ENCODE data around the gene SHMT2. TPM values are rescaled to one million over a fixed set of nuclear protein-coding genes. Genes with fewer than 3 reads are reported as not detected.

SHMT2 gene
- total and polyA plus RNA-seq, 2 donors (not counting 1 experiment from before 2014, with no cell fraction given): 154 to 380 TPM

- TF ChIP-seq EZH2 (IDR thresholded peaks at IDR 0.05; ENCODE audit: low read length, missing control alignments): no peak
- TF ChIP-seq, protein P1, sequence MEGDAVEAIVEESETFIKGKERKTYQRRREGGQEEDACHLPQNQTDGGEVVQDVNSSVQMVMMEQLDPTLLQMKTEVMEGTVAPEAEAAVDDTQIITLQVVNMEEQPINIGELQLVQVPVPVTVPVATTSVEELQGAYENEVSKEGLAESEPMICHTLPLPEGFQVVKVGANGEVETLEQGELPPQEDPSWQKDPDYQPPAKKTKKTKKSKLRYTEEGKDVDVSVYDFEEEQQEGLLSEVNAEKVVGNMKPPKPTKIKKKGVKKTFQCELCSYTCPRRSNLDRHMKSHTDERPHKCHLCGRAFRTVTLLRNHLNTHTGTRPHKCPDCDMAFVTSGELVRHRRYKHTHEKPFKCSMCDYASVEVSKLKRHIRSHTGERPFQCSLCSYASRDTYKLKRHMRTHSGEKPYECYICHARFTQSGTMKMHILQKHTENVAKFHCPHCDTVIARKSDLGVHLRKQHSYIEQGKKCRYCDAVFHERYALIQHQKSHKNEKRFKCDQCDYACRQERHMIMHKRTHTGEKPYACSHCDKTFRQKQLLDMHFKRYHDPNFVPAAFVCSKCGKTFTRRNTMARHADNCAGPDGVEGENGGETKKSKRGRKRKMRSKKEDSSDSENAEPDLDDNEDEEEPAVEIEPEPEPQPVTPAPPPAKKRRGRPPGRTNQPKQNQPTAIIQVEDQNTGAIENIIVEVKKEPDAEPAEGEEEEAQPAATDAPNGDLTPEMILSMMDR (conservative IDR thresholded peaks at IDR 0.05 in 1 of 2, IDR thresholded peaks at IDR 0.05 in 1 of 2; ENCODE audit: low read depth in 1 of 2, low read length in 2 of 2): no peak
- H3K27me3 ChIP-seq (ENCODE audit: control insufficient read depth, insufficient read depth, low read length): no peaks in the 10 kb centered on the region
- H3K4me3 ChIP-seq (replicated peaks in 1 of 4; ENCODE audit: control extremely low read depth in 1 of 4, insufficient read depth in 1 of 4, low read depth in 3 of 4, low read length in 4 of 4): no peak overlapping the region
- no peak overlapping the region for H3K9ac ChIP-seq (ENCODE audit: insufficient read depth, low read length)
- H3K4me1 ChIP-seq (ENCODE audit: control insufficient read depth, extremely low read depth, insufficient read depth, low read length): no peaks in the 10 kb centered on the region
- H3K4me2 ChIP-seq (ENCODE audit: extremely low read depth, insufficient read depth, low read length): no peak overlapping the region
- no peak overlapping the region for H2AFZ ChIP-seq (ENCODE audit: low read length)
- H3K36me3 ChIP-seq (ENCODE audit: control insufficient read depth, insufficient read depth, low read length): peaks cover 85% of the 10 kb centered on the region
- H3K27ac ChIP-seq (ENCODE audit: insufficient read depth, low read length): no peak overlapping the region
- no peak for DNase-seq (ENCODE audit: low read depth in 2 of 2)
- no peaks in the 10 kb centered on the region for H4K20me1 ChIP-seq (ENCODE audit: control insufficient read depth, extremely low read depth, insufficient read depth, low read length)
- no peaks in the 10 kb centered on the region for H3K9me3 ChIP-seq (ENCODE audit: control insufficient read depth, insufficient read depth, low read depth, low read length)
- no peaks in the 10 kb centered on the region for H3K79me2 ChIP-seq (ENCODE audit: control insufficient read depth, insufficient read depth, low read length)
Observed at GRCh38 chr12:57194253-57194652, 35.3 kb upstream of the SHMT2 start.

DNA sequence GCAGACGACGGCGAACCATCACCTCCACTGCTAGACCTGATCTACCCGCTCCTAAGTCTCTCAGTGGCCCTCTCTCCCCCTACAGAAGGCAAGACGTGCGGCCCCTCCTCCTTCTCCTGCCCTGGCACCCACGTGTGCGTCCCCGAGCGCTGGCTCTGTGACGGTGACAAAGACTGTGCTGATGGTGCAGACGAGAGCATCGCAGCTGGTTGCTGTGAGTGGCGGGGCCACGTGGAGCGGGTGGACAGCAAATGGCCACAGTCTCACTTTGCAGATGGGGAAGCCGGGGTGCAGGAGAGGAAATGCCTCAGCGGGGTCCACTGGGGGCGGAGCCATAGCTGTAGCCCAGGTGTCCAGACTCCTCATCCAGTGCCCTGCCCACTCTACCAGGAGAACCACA is 34.3 kb upstream of the SHMT2 start:
- no peak overlapping the region for H3K4me3 ChIP-seq (replicated peaks in 1 of 4; ENCODE audit: control extremely low read depth in 1 of 4, insufficient read depth in 1 of 4, low read depth in 3 of 4, low read length in 4 of 4)
- no peaks in the 10 kb centered on the region for H3K27me3 ChIP-seq (ENCODE audit: control insufficient read depth, insufficient read depth, low read length)
- no peak overlapping the region for H2AFZ ChIP-seq (ENCODE audit: low read length)
- no peaks in the 10 kb centered on the region for H3K4me1 ChIP-seq (ENCODE audit: control insufficient read depth, extremely low read depth, insufficient read depth, low read length)
- DNase-seq (ENCODE audit: low read depth in 2 of 2): no peak
- no peak overlapping the region for H3K9ac ChIP-seq (ENCODE audit: insufficient read depth, low read length)
- no peak for TF ChIP-seq EZH2 (IDR thresholded peaks at IDR 0.05; ENCODE audit: low read length, missing control alignments)
- TF ChIP-seq, protein P1 (conservative IDR thresholded peaks at IDR 0.05 in 1 of 2, IDR thresholded peaks at IDR 0.05 in 1 of 2; ENCODE audit: low read depth in 1 of 2, low read length in 2 of 2): no peak
- no peak overlapping the region for H3K4me2 ChIP-seq (ENCODE audit: extremely low read depth, insufficient read depth, low read length)
- H3K27ac ChIP-seq (ENCODE audit: insufficient read depth, low read length): no peak overlapping the region
- peaks cover 93% of the 10 kb centered on the region for H3K36me3 ChIP-seq (ENCODE audit: control insufficient read depth, insufficient read depth, low read length)
- H3K79me2 ChIP-seq (ENCODE audit: control insufficient read depth, insufficient read depth, low read length): no peaks in the 10 kb centered on the region
- no peaks in the 10 kb centered on the region for H4K20me1 ChIP-seq (ENCODE audit: control insufficient read depth, extremely low read depth, insufficient read depth, low read length)
- no peaks in the 10 kb centered on the region for H3K9me3 ChIP-seq (ENCODE audit: control insufficient read depth, insufficient read depth, low read depth, low read length)

- H3K4me1 ChIP-seq (ENCODE audit: control insufficient read depth, extremely low read depth, insufficient read depth, low read length): no peaks in the 10 kb centered on the region
- H4K20me1 ChIP-seq (ENCODE audit: control insufficient read depth, extremely low read depth, insufficient read depth, low read length): no peaks in the 10 kb centered on the region
- no peaks in the 10 kb centered on the region for H3K27me3 ChIP-seq (ENCODE audit: control insufficient read depth, insufficient read depth, low read length)
- TF ChIP-seq, protein P1 (conservative IDR thresholded peaks at IDR 0.05 in 1 of 2, IDR thresholded peaks at IDR 0.05 in 1 of 2; ENCODE audit: low read depth in 1 of 2, low read length in 2 of 2): no peak
- no peak for TF ChIP-seq EZH2 (IDR thresholded peaks at IDR 0.05; ENCODE audit: low read length, missing control alignments)
- peaks cover 90% of the 10 kb centered on the region for H3K36me3 ChIP-seq (ENCODE audit: control insufficient read depth, insufficient read depth, low read length)
- no peak overlapping the region for H3K4me3 ChIP-seq (replicated peaks in 1 of 4; ENCODE audit: control extremely low read depth in 1 of 4, insufficient read depth in 1 of 4, low read depth in 3 of 4, low read length in 4 of 4)
- no peak overlapping the region for H3K4me2 ChIP-seq (ENCODE audit: extremely low read depth, insufficient read depth, low read length)
- H3K9me3 ChIP-seq (ENCODE audit: control insufficient read depth, insufficient read depth, low read depth, low read length): no peaks in the 10 kb centered on the region
- no peak overlapping the region for H3K9ac ChIP-seq (ENCODE audit: insufficient read depth, low read length)
- no peaks in the 10 kb centered on the region for H3K79me2 ChIP-seq (ENCODE audit: control insufficient read depth, insufficient read depth, low read length)
- H2AFZ ChIP-seq (ENCODE audit: low read length): no peak overlapping the region
- H3K27ac ChIP-seq (ENCODE audit: insufficient read depth, low read length): no peak overlapping the region
- no peak for DNase-seq (ENCODE audit: low read depth in 2 of 2)
Observed at GRCh38 chr12:57195611-57196371, 33.7 kb upstream of the SHMT2 start.
